ENCODE results near the gene RNF26.
"Not testable (repeated sequence)": the region's sequence is repeated elsewhere in the genome, so short reads cannot be mapped to it uniquely, and the experiment has no call there.

Gene RNF26

DNA sequence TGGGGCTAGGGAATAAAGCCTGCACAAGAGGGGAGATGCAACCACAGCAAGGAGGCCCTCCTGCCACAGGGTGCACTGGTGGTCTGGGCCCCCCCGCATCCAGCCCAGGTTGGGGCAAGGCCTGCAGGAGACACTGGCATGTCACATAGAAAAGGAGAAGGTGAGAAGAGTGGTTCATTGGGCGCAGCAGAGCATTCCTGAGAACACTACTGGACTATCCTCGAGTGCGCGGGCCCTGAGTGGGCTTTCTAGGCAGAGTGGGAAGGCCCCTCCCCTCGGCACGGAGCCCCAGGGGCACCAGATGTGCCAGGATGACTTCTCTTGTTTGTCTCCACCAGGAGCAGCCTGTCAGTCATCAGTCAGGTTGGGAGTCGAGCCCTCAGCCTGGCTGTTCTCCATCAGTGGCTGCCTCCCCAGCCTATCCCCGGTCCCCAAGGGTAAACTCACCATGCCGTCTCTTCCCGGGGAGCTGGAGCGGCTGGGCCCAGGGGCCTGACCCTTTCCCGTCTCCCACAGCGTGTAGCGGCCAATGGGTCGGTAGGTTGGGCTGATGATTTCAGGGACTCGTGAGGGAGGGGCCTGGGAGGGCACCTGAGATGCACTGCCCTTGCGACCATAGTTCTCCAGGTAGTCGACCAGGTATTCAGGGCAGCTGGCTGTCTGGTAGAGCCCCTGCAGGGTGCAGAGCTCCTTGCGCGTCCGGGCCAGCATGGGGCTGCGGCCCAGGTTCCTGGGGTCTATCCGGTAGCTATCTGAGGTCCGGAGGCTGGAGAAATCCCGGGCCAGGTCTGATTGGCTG is 38.1 kb downstream of the RNF26 start:
- no peak for DNase-seq

DNA sequence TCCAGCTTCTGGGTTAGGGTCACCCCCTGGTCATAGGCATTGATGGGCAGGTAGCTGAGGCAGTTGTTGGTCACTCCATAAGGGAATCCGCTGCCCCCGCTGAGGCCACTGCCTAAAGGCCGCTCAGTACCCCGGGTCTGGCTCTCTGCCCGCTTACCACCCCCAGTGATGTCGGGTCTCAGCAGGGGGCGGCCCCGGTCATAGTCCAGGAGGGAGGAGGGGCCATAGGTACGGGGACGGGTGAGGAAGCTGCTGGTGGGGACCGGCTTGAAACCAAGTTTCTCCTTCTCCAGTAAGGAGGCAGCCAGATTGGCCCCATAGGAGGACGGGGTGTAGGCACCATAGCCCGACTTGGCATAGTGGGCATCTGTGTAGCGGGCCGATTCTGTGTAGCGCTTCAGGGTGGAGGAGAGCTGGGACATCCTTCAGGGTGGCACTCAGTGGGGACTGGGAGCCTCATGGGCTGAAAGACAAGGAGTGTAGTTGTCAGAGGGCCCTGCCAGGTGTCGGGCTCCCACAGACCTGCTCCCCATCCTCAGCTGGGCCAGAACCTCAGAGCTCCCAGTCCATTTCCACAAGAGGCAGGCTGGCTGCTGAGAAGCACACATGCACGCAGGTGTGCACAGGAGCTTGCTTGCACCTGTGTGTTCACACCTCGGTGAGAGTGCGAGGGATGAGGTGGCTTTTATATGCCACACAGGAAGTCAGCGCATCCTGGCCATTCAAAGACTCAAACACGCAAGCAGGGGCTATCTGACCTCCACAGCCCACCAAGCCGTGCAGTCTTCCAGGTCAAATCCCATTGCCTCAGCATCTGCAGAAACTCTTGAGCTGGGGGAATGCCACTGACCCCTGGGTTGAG is 39.0 kb downstream of the RNF26 start:
- DNase-seq: no peak

DNA sequence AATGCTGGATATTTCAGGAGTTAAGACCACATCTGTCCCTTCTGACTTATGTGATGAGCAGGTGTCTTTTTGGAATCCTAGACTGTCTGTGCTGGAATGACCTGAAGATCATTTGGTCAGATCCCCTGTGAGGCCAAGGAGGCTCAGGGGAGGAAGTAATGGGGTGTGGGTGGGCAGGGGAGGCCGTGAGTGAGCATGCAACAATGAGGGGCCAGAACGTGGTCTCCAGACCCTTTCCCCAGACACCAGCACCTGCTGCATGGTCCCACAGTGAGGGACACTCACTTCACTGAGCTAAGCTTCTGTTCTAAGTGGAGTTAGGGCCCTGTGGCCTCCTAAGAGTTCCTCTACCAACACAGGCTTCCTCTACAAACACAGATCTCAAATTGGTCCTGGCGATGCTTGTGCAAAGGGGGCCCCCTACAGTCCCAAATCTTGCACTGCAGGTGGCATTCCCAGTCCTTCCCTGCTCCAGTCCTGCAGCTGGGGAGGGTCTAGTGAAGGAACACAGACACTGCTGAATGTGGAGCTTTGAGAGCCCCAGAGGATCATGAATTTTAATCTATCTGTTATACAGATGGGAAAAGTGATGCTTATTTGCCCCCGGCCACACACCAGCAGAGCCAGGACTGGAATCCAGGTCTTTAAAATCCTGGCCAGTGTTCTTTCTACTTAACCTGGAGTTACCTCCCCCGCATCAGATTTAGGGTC is 39.7 kb downstream of the RNF26 start:
- DNase-seq: peak; percentile 44 to 54

DNA sequence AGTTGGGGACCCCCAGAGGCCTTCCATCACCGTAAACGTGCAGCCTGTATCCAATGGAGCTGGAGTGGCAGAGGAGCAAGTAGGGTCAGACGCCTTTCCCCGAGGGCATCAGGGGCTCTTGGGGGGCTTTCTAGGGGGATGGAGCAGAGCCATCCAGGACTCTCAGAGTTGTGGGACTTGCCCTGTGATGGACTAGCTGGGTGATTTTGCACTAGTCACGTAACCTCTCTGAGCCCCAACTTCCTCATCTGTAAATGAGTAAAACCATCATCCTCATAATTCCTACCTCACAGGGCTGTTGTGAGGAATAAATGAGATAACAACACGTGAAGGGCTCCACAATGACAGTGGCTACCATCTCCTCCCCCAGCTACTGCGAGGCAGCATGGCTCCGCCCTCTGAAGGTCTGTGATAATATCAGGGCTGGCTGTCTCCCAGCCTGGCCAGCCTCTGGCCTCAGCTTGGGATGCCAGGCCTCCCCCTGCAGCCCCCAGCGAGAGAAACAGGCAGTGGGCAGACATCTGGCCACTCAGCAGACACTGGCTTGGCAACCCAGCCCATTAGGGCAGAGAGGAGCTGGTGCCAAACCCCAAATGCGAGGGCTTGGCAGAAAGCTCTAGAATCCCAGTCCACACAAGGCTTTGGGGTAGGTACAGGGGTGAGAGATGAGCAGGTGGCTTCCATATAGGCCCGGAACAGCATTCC is 40.5 kb downstream of the RNF26 start:
- no peak for DNase-seq

DNA sequence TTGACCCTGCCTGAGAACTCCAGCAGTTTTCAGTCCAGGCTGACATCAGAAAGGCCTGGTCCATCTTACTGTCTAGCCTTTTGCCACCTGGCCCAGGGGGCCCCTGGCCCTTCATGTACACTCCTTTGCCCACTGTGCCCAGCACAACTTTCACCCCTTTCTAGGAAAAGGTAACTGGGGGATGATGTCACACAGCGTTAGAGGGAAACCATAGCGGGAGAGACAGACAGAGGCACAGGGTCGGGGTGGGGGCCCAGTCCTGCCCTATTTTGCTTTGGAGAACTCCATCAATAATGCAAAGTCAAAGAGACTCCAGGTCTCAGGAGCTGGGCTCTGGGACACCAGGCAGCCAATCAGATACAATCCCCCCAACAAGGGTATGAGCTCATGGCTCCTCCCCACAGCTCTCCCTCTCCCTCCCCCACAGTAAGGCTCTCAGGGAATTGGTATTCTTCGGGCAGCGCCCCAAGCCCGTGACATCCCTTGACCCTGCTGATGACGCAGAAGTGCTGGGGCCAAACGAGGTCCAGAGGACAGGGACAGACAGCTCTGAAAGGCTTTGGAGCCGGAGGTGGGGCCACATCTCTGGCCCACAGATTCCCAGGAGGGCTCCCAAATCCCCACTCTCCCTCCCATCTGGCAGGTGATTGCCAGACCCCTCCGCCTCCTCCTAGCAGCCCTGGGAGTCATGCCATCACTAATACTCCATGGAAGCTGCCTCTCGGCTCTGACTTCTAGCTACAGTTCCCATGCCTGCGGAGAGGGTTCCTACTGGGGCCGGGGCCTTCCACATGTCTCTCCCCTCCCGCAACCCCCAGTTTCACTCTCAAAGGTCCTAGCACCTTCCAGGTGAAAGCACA is 41.2 kb downstream of the RNF26 start:
- DNase-seq: no peak

DNA sequence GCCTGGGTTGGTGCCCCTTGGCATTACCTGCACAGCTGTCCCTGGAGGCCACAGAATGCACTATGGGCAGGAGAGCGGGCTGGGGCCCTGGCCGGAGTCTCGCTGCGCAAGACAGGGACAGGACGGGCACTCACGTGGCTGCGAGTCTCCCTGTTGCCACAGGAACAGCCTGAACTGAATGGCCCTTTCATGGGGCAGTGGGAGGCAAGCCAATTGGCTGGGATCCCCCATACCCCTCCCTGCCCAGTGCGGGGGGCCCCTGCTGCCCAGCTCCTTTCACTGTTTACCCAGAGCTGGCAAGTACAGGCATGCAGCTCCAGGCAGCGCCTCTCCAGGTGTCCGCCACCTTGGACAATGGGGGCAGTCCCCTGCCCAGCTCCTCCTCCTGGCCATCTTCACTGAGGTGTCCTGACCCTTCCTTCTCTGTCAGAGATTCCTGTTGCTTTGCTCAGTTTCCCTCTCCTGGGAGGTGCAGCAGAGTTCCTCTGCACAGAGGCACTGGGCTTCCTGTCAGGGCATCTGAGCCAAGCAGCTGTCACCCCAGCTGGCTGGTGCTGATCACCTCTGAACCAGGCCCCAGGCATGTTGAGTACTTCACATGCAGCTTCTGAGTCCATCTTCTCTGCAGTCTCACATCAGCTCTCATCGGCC is 42.0 kb downstream of the RNF26 start:
- no peak for DNase-seq

DNA sequence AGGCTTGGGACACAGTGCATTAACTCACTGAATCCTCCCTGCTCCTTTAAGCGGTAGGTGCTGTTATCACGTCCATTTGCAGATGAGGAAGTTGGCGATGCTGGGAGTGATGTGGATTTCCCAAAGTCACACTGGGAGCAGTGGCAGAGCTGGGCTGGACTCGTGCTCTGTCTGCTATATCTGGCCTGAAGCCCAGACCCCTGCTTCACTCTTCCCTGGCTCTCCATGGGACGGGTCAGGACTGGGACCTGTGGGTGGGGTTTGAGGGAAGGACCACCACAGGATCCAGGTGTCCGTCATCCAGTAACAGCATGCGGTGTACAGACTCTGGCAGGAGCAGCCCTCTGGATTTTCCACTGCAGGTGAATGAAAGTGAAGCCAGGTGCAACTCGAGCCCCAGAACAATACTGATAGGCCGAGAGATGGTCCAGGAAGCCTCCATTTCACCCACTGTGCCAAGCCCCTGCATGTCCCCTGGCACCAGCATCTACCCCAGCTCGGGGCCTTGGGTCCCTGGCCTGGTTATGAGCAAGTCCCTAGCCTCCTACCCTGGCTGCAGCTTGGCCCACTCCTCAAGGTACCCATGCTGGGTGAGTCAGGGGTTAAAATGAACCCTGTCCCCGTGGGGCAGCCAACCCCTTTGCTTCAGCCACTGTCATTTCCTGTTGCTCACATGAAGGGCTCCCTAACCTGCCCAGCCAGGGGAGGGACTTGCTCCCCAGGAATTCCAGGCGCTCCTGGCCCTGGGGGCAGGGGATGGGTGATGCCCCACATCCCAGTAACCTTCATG is 43.0 kb downstream of the RNF26 start:
- DNase-seq: no peak

DNA sequence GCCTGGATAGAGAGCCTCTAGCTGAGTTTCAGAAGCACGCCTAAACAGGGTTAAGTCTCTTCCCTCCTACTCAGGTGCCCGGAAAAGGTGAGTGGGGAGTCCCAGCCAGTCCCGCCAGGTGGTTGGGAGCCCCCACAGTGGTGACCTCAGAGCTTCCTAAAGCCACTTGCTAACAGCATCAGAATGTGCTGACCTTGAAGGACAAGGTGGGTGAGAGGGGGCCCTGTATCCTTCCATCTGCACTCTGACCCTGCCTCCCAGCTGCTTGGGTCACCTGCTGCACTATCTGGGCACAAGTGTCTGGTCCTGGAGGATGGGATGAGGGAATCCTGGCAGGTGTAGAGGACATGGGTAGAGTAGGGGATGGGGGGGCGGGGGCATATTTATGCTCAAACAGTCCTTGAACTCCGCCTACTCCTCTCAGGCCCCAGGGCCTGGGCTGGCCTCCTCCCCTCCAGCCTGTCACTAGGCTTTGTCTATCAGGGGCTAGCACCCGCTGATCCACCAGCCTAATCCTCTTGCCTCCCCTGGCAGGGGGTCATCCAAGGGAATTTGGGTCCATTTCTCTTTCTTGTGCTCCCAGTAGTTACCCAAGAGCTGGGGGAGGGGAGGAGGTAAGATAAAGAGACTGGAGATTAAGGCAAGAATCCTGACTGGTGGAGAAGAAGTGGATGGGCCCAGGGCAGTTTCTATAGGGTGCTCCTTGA is 43.8 kb downstream of the RNF26 start:
- DNase-seq: no peak

DNA sequence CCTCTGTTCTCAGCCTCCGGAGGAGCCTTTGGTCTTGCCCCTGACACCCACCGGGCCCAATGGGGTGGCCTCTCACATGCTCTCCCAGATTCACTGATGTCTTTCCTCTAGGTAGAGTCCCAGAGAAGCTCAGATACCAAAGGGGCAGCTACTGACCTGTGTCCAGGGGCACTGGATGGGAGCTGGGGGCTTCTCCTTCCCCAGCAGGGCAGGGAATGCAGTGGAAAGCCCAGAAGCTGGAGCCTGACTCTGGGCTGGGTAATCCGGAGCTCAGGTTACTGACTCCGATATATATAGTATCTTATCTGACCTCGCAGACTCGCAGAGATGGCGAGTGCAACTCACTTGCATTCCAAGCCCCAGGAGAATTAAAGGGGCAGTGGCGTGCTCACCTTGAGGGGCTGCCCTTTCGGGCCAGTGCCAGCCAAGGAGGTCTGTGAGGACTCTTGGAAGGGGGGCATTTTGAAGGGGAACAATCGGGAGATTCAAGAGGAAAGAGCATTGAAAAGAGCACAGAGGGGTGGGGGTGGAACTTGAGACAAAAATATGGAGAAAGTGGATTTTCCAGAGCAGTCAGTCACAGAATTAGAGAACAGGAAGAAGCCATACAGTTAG is 44.6 kb downstream of the RNF26 start:
- DNase-seq: no peak

DNA sequence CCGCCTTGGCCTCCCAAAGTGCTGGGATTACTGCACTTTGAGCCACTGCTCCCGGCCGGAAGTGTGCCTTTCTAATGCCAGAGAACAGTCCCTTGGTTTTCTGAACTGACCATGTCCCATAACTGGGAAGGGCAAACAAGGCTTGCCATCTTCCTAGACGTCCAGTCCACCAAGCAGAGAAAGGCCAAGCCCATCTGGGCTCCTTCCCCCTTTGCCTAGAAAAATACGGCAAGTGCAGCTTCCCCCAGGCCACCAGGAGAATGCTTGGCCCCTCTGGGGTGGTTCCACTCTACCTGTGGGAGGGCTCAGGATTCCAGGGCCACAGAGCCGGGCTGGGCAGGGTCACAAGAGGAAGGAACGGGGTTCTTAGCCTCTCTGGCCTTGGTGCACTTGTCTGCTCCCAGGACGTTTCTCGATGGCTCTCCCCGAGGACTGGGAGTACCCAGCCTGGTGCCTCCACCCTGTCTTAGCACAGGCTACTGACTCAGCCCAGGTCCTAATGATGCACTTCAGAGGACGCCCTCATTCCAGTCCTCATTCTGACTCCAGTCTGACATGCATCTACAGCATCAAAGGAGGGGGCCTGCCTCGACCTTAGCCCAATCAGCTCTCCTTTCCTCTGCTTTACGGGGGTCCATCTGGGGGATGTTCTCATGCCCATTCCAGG is 46.0 kb downstream of the RNF26 start:
- DNase-seq: no peak

DNA sequence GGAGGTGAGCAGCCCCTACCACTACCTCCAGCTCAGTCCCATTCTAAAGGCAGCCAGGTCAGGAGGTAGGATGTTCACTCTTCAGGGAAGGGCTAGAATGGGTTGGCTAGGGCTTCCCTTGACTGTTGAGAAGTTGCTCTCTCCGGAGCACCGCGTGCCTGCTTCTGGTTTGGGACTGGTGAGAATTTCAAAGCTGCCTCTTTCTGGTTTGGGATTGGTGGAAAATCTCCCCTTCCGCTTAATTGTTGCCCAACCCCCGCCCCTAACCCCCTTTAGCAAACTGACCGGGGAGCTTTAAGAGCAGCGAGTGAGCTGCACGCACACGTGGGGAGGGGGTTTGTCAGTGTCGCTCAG is 46.5 kb downstream of the RNF26 start:
- DNase-seq: peak; percentile 25 to 30

DNA sequence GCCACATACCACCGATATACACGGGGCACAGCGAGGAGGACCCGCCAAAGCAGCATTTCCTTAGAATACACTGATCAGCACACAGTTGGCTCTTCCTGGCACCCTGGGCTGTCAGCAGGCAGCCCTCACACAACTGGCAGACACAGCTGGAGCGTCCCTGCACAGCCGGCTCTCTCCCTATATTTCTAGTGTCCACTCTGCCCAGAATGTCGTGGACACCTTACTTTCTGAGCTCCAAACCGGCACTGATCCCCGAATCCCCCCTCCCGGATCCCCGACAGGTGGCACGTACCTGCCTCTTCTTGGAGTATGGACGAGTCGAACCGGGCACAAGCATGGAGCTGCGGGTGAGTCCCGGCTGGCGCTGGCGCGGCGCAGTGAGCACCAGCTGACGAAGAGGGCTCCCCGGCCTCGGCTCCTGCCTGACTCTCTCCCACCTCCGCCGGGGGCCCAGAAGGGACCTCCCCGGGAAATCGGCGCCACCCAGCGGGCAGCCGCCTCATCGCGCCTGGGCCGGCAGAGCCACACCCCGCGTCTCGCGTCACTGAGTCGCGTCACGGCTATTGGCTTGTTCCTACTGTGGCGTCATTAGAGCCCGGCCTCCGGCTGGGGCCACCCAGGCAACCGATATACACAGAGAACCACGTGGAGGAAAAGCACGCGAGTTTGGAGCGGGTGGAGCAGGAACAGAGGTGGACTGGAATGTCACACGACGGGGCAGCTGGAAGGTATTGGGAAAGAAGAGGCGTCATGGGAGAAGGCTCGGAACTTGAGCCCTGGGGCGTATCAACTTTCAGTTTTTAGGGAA is 47.1 kb downstream of the RNF26 start, which contains the start of gene USP2:
TSS of gene USP2 (minus strand) at position 510 of the 808 bp plus-strand sequence. CDS start 8,210 bp downstream, outside the sequence.
- DNase-seq: peak; percentile 88 to 92

DNA sequence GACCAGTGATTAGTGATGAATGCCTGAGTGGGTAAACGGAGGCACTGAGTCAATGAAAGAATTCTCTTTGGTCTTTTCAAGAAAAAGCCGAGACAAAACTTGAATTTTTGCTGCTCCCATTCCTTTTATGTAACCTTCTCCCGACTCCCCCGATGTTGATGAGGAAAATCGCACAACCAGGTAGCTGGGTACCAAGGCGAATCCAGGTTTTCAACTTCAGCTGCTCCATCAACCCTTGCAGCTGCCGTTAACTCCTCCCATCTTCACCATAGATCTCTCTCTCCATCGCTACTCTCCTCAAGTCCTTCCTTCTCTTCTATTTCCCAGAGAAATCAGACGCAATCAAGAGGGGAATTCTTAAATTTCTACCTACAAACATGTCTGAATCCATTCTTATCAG is 47.8 kb downstream of the RNF26 start:
- no peak for DNase-seq

DNA sequence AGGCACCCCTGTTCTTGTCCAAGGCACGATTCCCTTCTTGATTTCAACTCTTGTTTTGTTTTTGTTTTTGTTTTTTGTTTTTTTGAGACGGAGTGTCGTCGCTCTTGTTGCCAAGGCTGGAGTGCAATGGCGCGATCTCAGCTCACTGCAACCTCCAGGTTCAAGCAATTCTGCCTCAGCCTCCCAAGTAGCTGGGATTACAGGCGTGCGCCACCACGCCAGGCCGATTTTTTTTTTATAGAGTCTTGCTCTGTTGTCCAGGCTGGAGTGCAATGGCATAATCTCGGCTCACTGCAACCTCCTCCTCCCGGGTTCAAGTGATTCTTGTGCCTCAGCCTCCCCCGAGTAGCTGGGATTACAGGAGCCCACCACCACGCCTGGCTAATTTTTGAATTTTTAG is 48.2 kb downstream of the RNF26 start:
- not testable (repeated sequence) for DNase-seq

DNA sequence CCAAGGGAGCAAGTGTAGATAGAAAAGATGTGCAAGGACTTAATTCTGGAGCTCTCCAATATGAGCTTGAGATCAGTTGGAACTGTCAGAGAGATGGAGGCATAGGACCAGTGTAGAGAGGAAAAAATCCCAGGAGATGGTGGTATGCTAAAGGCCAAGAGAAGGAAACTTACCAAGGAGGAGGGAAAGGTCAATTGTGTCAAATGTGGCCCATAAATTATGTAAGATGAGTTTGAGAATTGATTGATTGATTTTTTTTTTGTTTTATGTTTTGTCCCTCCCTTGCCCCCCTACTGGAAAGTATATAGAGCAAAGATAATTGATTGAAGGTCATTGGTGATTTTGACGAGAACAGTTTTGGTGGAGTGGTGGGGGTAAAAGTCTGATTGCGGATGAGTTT is 50.0 kb downstream of the RNF26 start:
- no peak for DNase-seq

Data from AML-193 (cell line).